ENCODE data around the gene MPZL3.

- TF ChIP-seq, protein P1, sequence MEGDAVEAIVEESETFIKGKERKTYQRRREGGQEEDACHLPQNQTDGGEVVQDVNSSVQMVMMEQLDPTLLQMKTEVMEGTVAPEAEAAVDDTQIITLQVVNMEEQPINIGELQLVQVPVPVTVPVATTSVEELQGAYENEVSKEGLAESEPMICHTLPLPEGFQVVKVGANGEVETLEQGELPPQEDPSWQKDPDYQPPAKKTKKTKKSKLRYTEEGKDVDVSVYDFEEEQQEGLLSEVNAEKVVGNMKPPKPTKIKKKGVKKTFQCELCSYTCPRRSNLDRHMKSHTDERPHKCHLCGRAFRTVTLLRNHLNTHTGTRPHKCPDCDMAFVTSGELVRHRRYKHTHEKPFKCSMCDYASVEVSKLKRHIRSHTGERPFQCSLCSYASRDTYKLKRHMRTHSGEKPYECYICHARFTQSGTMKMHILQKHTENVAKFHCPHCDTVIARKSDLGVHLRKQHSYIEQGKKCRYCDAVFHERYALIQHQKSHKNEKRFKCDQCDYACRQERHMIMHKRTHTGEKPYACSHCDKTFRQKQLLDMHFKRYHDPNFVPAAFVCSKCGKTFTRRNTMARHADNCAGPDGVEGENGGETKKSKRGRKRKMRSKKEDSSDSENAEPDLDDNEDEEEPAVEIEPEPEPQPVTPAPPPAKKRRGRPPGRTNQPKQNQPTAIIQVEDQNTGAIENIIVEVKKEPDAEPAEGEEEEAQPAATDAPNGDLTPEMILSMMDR (IDR thresholded peaks at IDR 0.05): no peak
- TF ChIP-seq POLR2A (IDR thresholded peaks at IDR 0.05): no peak
Measured at GRCh38 chr11:118295199-118295598, 43.0 kb upstream of the MPZL3 start.

Measured in adrenal gland (tissue), 5 donors.